ENCODE results near the gene CD82.

Gene CD82

DNA sequence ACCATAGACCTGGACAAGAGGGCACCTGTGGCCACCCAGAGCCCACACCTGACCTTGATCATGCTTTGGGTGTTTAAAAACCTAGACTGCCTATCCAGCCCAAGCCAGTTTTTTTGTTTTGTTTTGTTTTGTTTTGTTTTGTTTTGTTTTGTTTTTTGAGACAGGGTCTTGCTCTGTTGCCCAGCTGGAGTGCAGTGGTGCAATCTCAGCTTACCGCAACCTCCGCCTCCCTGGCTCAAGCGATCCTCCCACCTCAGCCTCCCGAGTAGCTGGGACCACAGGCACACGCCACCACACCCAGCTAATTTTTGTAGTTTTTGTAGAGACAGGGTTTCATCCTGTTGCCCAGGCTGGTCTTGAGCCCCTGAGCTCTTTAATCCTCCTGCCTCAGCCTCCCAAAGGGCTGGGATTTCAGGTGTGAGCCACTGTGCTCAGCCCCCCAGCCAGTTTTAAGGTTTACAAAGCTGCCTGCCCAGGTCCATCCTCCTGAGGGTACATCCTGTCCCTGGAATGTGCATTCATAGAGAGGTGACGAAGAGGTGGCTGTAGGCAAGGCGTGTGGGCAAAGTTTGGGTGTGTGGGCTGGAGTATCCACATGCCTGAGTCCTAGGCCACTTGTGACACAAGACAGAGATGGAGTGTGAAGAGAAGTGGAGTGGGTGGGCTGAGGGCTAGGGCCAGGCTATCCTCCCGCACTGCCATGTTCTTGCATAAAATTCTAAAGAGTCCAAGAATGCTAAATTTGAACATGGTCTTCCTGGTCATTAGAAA is 3.3 kb upstream of the CD82 start:
- no peak for DNase-seq (ENCODE audit: low read depth)

DNA sequence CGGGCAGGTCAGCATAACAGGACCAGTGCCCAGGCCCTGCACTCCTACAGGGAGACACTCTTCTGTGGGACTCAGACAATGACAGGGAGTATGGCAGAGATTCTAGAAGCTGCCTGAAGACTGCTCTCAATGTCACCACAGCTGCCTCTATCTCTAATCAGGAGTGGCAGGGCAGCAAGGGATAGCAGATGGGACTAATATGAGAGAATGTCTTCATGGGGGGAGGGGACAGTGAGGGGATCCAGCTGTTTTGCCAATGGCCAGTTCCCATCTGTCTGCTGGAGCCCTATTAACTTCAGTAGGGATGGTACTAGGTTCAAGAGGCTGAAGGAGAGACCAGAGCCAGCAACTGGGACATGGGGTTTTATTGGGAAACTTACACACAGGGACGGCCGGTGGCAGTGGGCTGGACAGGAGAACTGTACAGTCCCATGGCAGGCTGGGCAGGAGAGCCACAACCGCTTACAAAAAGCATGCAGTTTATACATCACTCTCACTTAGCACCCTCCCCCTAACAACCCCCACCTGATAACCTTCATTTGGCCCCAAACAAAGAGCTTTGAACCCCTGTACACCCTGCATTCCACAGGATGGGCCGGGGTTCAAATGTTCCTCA is 2.5 kb upstream of the CD82 start:
- DNase-seq (ENCODE audit: low read depth) = no peak

DNA sequence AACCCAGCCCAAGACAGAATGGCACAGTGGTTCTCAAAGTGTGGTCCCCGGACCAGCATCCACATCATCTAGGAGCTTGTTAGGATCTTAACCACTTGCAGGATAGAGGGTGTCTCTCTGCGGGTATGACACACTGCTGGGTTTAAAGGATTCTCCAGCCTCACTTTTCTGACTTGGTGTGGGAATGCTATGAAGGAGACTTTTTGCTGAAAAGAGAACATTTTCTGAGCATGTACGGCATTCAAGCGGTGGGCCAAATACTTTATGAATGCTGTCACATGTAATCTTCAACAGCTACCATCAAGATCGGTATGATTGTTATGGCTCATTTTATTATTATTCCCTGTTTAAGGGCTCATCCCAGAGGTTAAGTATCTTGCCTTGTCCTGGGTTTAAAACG is 1.8 kb upstream of the CD82 start:
- DNase-seq (ENCODE audit: low read depth) = no peak

DNA sequence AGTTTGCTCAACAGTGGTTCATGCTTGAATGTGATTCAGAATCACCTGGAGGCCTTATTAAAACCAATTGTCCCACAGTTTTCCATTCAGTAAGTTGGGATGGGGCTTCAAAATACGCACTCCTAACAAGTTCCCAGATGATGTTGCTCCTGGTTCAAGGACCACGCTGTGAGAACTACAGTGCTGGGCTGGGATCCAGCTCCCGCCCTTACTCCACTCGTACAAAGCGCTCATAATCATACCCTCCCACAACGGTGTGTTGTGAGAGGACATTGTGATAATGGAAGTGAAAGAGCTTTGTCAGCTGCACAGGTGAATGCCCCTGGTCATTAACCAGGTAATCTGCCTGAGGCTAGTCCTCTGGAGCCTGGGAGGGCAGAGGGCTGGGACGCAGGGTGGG is 1.3 kb upstream of the CD82 start:
- no peak for DNase-seq (ENCODE audit: low read depth)

DNA sequence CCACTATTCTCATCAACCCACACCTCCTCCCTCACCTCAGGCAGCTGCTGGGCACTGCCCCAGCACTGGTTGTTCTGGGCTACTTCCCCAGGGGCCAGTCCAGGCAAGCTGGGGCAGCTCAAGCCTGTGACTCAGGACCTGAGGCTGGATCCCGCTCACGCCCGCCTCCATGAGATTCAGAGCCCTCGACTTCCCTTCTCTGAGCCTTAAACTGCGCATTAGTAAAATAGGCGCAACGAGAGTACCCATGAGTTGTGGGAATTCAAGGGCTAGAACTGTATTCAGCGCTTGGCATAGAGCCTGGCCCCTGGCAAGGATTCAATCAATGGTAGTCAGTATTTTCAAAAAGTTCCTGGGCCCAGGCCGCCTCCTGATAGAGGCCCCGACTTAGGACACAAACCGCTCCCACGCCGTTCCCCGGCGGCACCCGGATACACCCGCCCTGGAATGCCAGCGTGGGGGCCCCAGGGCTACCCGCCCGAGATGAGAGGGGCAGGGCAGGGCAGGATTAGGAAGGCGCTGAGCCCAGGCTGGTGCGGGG is 723 bp upstream of the CD82 start:
- no peak for DNase-seq (ENCODE audit: low read depth)

DNA sequence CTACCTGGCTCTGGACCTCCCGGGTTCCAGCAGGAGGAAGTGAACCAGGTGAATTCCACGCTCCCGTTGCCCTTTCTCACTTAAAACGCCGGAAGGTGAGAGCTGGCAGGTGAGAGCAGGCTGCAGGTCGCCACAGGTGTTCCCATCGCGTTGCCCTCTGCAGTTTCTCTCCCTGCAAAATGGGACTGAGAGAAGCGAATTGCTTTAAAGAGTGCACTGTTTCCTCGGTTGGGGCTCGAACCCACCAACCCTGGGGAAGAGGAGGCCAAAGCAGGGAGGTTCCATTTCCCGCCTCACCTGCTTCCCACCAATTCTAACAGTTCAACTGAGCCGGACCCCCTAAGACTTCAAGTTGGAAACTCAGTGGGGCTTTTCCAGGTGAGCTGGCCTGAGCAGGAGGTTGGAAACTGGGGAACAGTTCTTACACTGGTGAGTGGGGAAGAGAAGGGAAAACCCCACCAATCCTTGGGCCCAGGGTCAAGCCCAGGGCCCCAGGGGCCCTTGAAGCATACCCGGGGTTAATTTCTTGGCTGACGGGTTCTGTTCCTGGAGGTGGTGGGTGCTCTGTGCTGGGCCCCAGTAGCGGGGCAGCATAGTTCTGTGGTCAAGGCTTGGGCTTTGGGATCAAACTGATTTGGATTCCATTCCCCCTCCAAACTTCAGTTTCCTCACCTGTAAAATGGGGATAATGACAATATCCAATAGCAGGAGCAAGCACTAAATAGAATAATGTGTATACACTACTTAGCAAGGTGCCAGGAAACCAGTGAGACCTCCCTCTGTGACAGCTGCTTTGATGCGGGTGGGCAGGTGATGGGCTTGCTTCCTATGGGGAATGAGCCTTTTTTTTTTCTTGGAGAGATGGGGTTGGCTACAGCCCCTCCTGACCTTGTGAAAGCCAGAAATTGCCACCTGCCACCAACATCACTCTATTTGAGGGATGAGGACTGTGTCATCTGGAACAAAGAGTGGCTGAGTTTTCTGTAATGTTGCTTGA is 788 bp downstream of the CD82 start:
- DNase-seq (ENCODE audit: low read depth) = no peak

DNA sequence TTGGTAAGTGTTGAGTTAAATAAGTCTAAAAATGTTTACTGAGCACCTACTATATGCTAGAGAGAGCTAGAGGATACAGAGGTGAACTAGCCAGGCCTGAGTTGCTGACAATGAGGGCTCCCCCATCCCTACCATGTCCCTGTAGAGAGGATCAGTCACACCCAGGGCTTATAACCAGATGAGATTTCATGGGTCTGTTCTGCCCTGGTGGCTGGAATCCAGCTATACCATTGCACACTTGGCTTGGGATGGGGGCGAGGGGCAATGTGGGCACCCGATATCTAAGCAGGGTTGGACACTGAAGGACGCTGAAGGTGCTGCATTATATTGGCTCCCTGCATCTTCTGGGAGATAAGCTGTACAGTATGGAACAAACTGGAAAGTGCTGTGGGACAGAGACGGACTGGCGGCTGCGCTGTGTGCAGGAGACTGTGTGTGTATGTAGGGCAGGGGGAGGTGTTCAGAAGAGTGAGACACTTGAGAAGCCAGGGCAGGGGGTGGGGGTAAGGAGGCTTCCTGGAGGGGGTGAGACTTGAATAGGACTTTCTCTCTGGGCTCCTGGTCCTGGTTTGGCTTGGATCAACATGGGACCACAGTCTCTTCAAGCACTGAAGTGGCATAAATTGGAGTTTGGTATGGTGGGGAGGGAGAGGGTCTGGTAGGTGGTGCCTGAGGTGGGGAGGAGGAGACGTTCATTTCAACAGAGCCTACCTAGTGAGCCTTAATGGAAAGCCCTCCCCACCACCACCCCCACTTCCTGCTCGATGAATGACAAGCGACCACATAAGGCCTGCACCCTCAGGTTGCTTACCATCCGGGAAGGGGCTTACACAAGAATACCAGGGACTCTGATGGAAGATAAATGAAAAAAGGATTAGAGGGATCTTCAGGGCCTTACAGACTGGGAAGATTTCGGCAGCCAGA is 1.8 kb downstream of the CD82 start:
- no peak for DNase-seq (ENCODE audit: low read depth)

DNA sequence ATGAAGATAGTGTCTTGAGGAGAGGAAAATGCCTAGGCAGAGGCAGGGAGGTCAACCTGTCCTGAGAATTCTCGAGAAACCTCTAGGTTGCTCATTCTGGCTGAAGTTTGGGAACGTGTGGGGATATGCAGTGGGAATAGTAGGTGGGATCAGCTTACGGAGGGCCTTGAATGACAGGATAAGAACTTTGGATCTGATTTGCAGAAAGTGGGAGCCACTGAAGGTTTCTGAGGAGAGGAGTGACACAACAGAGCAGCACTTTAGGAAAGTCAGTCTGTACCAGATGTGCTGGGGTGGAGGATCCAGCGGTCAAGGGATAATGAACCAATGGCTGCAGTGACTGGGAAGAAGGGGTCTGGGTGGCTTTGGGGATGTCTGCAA is 2.4 kb downstream of the CD82 start:
- DNase-seq (ENCODE audit: low read depth) = no peak

DNA sequence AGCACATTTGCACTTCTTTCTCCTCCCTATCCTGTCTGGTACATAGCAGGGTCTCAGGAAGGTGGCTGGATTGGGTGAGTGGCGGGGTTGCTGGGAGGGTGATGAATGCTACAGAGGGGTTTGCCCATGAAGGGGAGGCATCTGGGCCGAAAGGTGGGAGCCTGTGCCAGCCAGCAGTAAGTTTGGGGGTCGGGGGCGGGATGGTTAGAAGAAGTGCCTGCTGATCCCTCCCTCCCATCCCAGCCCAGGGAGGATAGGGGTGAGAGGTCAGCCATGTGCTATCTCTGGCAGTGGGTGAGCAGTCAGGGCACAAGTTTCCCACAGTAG is 2.8 kb downstream of the CD82 start:
- no peak for DNase-seq (ENCODE audit: low read depth)

DNA sequence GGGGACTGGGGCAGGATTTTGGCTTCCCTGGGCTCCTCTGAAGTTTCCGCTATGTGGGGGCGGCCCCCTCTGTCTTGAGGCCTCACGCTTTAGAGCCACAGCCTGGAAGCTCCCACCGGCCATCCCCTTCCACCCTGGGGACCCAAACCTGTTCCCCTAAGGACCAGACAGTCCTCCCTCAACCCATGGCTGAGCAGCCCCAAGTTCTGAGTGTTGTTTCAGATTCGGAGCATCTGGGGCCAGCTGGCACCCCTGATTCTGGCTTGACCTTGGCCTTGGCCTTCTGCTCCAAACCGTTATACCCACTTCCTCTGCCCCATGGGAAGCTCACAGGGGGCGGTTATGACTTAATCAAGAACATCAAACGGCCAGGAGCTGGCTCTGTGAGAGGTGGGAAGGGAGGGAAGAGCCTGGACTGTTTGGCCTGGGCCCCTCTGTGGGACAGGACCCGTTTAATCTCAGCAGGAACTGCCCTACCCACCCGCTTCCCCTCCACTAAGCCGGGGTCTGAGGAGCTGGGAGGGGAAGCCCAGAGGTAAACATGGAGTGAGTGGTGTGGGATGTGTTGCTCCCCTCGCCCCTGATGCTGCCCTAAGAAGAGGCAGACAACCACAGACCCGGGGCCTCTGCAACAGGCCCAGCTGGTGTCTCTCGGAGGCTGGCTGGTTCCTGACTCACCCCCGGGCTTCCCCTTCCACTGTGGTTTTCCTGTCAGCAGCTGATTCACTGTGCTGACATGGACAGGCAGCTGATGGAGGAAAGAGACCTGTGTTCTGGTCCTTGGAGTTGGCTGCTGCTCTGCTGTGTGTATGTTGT is 3.4 kb downstream of the CD82 start:
- peak; percentile 77 for DNase-seq (ENCODE audit: low read depth)

DNA sequence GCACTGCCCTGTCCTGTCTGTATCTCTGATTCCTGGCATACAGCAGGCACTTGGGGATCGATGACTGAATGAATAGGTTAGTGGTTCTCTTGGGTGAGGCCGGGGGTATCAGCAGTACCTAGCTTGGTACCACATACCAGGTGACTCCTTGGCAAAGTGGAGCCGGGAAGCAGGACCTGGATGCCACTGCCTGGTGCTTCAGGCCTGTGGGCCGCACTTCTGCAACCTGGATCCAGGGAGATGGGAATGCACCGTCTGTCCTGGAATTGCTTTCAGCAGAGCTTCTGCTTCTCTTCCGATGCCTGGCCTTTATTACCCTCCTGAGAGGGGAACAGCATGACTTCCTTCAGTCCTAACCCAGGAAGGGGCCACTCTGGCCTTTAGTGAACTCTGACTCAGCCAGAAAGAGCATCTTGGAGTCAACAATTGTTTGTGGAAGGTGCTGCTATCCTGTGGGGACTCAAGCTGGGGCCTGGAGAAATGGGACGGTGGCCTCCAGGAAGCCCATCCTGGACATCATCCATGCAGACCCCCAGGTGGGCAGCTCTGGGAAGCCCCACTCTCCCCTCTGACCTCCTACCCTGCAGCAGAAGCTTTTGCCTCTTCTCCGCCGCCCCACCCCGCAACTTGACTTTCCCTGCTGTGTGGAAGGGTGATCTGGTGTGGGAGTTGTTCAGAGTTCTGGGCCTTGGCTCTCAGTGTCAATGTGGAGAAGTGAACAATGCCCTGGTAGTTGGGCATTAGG is 5.1 kb downstream of the CD82 start:
- no peak for DNase-seq (ENCODE audit: low read depth)

DNA sequence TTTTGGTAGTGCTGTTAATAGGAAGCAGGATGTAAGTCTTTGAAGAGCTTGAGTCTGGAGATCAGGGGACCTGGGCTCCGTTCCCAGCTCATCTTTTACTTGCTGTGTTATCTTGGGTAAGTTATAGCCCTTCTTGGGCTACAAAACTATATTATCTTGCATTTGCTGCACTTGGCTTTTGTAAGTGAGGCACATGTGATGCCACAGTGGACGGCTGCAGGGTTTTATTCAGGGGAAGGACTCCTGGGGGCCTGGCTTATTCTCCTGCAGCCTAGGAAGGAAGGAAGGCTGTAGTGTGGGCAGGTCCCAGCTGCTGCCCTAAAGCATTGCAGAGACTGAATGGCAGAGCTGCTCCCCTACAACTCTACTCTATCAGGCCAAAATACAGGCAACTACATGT is 6.4 kb downstream of the CD82 start:
- no peak for DNase-seq (ENCODE audit: low read depth)

DNA sequence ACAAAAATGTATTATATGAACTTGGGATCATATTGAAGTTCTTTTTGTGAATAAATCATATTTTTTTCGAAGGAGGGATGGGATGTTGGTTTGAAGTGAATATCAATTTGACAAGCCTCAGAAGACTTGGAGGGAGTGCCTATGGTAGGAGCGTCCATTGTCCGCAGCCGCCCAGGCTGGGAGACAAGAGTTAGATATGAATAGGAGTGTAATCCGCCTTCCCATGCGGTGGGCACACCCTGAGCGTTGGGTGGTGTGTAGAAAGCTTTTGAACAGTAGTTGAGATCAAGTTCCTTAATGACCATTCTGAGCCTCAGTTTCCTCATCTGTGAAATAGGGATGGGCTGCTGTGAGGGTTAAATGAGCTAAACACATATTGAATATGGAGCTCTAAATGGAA is 7.0 kb downstream of the CD82 start:
- DNase-seq (ENCODE audit: low read depth) = no peak

DNA sequence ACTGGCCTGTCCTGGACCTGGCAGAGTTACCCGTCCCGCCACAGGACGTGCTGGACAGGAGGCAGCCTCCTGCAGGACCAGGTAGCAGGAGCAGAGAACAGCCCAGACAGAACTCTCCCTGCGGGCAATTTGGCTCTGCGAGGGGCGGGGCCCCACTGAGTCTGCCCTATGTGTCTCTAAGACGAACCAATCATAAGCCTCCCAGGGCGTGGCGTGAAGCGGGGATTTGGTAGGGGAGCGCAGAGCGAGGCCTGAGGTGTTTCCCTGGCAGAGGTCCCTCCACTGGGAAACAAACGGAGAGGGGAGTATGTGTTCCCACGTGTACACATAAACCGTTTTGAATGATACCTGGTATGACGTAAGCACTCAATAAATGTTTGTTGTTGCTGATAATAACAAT is 7.4 kb downstream of the CD82 start:
- no peak for DNase-seq (ENCODE audit: low read depth)

DNA sequence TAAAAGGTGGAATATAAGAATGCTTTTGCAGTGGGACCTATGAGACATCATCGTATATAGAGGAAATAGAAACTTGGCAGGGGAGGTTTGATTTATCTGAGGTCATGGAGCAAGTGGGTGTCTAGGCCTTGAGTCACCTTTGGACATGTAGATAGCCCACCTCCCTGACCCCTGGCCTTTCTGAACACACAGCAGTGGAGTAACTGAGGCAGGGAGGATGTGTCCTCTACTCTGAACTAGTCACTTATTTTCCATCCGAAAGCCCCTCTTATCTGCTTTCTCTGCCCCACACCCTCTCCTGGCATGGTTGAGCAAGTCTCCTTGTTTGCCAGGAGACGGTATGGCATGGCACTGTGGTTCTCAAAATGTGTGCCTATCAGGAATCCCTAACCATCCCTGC is 7.9 kb downstream of the CD82 start:
- DNase-seq (ENCODE audit: low read depth) = no peak

DNA sequence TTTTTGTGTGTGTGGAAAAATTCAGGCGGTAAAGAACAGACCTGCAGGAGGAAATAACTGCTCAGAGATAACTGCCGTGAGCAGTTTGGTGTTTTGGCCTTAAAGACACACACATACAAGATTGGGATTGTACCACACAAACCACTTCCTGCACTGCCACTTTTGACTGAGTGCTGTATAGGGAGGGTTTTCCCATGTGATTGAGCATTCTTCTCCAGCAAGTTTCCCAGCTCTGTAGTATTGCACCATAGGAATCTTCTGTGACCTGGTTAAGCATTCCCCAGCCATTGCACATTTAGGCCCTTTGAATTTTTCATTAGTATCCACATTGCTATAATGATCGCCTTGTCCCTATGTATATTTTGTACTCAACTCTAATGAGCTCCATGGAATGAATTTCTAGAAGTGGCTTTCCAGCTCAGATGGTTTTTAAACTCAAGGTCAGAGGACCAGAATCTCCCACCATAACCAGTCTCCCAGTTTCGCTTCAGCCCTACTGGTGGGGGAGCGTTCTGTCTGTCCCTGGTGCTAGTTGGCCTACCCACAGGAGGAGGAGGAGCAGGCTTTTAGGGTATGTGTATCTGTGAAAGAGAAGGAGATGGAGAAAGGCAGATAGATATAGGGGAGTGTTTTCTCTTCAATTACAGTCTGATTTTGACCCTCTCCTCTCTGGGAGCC is 9.3 kb downstream of the CD82 start:
- no peak for DNase-seq (ENCODE audit: low read depth)

DNA sequence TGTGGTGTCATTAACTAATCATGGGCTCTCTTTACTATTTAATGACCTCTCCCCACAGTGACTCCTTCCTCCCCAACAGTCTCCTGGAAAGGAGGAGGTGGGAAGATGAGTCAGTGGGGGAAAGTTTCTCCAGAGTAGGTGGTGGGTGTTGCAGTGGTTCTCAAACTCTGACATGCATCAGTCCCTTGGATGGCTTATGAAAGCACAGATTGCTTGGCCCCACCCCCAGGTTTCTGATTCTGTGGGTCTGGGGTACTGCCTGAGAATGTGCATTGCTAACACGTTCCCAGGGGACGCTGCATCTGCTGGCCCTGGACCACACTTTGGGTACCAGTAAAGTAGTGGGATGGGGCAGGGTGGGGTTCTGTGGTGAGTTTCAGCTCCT is 9.8 kb downstream of the CD82 start:
- DNase-seq (ENCODE audit: low read depth) = no peak

DNA sequence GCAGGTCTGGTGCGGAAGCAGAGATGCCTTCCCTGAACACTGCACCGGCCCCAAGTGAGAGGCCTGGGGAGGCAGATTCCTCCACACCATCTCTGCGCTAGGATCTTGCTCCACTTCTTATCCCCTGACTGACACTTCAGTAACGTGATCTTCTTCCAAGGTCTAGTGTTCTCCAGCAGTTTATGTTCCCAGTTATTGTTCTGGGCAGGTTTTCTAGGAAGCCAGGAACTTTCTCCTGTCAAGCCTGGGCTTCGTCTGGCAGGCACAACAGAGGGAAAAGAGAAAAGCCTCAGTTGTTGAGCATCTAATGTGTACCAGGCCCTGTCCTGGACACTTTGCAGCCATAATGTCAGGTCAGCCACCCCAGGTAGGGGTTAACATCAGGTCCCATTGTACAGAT is 10.5 kb downstream of the CD82 start:
- no peak for DNase-seq (ENCODE audit: low read depth)

DNA sequence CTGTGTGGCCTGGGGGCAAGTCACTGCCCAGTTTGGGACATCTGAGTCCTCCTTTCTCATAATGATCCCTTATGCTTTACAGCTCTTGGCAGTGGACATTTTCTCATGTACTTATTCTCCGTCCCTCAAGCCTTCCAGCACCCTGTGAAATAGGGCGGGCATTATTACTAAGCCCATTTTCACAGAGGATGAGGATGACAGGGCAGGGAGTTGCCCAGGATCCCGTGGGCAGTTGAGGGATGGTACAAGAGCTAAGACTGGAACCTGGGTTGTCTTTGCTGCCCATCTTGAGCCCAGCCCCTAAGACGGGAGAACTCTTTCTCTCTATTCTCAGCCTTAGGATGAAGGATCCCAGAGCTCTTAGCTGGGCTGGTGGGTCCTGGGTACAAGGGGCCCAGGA is 11.2 kb downstream of the CD82 start:
- DNase-seq (ENCODE audit: low read depth) = no peak
